CD14-positive monocyte (primary cell): ENCODE results near the gene POFUT2. TPM values are rescaled to one million over a fixed set of nuclear protein-coding genes. Genes with fewer than 3 reads are reported as not detected.

Source experiments
- DNase-seq, 3 donors: peaks; one replicate each; pipeline ENCODE4 v3.0.0-alpha.2; 2011 to 2022
- H2AFZ ChIP-seq: 2 replicates; pipeline ENCODE4 v1.6.0; 2012; ENCODE audit warnings: mild to moderate bottlenecking, low read depth, low read length, inconsistent platforms; ENCODE audit not compliant: insufficient read depth, poor library complexity, severe bottlenecking
- H3K27ac ChIP-seq, 2 donors: 1 replicate in 1 of 2; 2 replicates in 1 of 2; pipeline ENCODE4 v1.5.1; 2012 to 2013; ENCODE audit warnings: low read length in 2 of 2, control low read depth in 1 of 2, inconsistent platforms in 1 of 2, low read depth in 1 of 2, mild to moderate bottlenecking in 1 of 2
- H3K27me3 ChIP-seq, 2 donors: one replicate each; pipeline versions ENCODE4 v1.6.0 to v1.6.1; 2011 to 2013; ENCODE audit warnings: low read length in 2 of 2; ENCODE audit not compliant: control insufficient read depth in 2 of 2, insufficient read depth in 2 of 2
- H3K36me3 ChIP-seq, 2 donors: replicated peaks in 1 of 2; 1 replicate in 1 of 2; 2 replicates in 1 of 2; pipeline versions ENCODE4 v1.5.1 to v1.6.1; 2012 to 2013; ENCODE audit warnings: low read length in 2 of 2, control low read depth in 1 of 2, inconsistent platforms in 1 of 2, mild to moderate bottlenecking in 1 of 2; ENCODE audit not compliant: insufficient read depth in 2 of 2, control insufficient read depth in 1 of 2
- H3K4me1 ChIP-seq, 2 donors: 1 replicate in 1 of 2; 2 replicates in 1 of 2; pipeline versions ENCODE4 v1.5.1 to v1.6.1; 2012 to 2013; ENCODE audit warnings: low read length in 2 of 2, control low read depth in 1 of 2, inconsistent platforms in 1 of 2, mild to moderate bottlenecking in 1 of 2, moderate library complexity in 1 of 2; ENCODE audit not compliant: insufficient read depth in 2 of 2, control insufficient read depth in 1 of 2
- H3K4me2 ChIP-seq: replicated peaks from 2 replicates; pipeline ENCODE3; 2012; ENCODE audit warnings: low read length, moderate library complexity, mild to moderate bottlenecking; ENCODE audit not compliant: poor library complexity, severe bottlenecking; ENCODE audit errors: extremely low read depth
- H3K4me3 ChIP-seq, 3 experiments: fragments of 200-600 bp in 1 of 3; sonication (generic) in 1 of 3; replicated peaks in 1 of 3; 1 replicate in 2 of 3; 2 replicates in 1 of 3; pipeline ENCODE4 v1.5.1; 2011 to 2013; ENCODE audit warnings: low read length in 3 of 3, mild to moderate bottlenecking in 3 of 3, control low read depth in 2 of 3, low read depth in 2 of 3, inconsistent platforms in 1 of 3, moderate library complexity in 1 of 3
- H3K79me2 ChIP-seq: 2 replicates; pipeline ENCODE4 v1.6.0; 2012; ENCODE audit warnings: mild to moderate bottlenecking, control low read depth, inconsistent platforms, low read length, moderate library complexity; ENCODE audit not compliant: insufficient read depth
- H3K9ac ChIP-seq: 2 replicates; pipeline ENCODE4 v1.6.0; 2017; ENCODE audit warnings: low read length, mild to moderate bottlenecking; ENCODE audit not compliant: insufficient read depth, poor library complexity, severe bottlenecking
- H3K9me3 ChIP-seq, 2 donors: replicated peaks in 1 of 2; 1 replicate in 1 of 2; 2 replicates in 1 of 2; pipeline versions ENCODE4 v1.5.1 to v1.6.1; 2012 to 2013; ENCODE audit warnings: low read length in 2 of 2, control low read depth in 1 of 2; ENCODE audit not compliant: control insufficient read depth in 1 of 2, insufficient read depth in 1 of 2
- H4K20me1 ChIP-seq: 2 replicates; pipeline ENCODE4 v1.6.0; 2012; ENCODE audit warnings: mild to moderate bottlenecking, low read length, control low read depth, moderate library complexity; ENCODE audit not compliant: insufficient read depth
- H3K27ac Mint-ChIP-seq, 7 donors: one replicate each; pipeline ENCODE4 v1.8.0; 2020; ENCODE audit warnings: mild to moderate bottlenecking in 7 of 7, mixed read lengths in 7 of 7, moderate library complexity in 6 of 7, inconsistent platforms in 2 of 7
- H3K27me3 Mint-ChIP-seq, 3 donors: one replicate each; pipeline ENCODE4 v1.8.0; 2021 to 2022; ENCODE audit warnings: low read depth in 3 of 3, mild to moderate bottlenecking in 3 of 3, mixed read lengths in 3 of 3, moderate library complexity in 3 of 3, inconsistent platforms in 1 of 3
- H3K36me3 Mint-ChIP-seq, 2 donors: one replicate each; pipeline ENCODE4 v1.8.0; 2020; ENCODE audit warnings: mixed read lengths in 2 of 2, inconsistent platforms in 1 of 2, mild to moderate bottlenecking in 1 of 2
- H3K4me1 Mint-ChIP-seq: one replicate; pipeline ENCODE4 v1.8.0; 2020; ENCODE audit warnings: mild to moderate bottlenecking, mixed read lengths
- H3K4me3 Mint-ChIP-seq, 2 donors: one replicate each; pipeline ENCODE4 v1.8.0; 2020; ENCODE audit warnings: mild to moderate bottlenecking in 2 of 2, mixed read lengths in 2 of 2, moderate library complexity in 1 of 2
- H3K9me3 Mint-ChIP-seq, 7 donors: one replicate each; pipeline ENCODE4 v1.8.0; 2020 to 2022; ENCODE audit warnings: mixed read lengths in 7 of 7, mild to moderate bottlenecking in 6 of 7, moderate library complexity in 6 of 7, inconsistent platforms in 2 of 7
- WGBS: methylation state at CpG from one replicate; pipeline ENCODE4 v1.1.5; 2013; ENCODE audit warnings: missing lambda C conversion rate; ENCODE audit not compliant: insufficient coverage; 5-methylcytosine and 5-hydroxymethylcytosine counted together
- intact Hi-C, 2 donors: fragments of 100-400 bp; cut with micrococcal nuclease; formaldehyde crosslinking; loops; one replicate each; pipeline versions ENCODE4 v1.15.0 to v1.15.1; 2023
- polyA plus RNA-seq, 3 donors: library from polyadenylated mRNA; depleted of rRNA in 1 of 3; unstranded in 2 of 3; stranded (reverse) in 1 of 3; fragments of 300-500 nt in 2 of 3; fragments of >200 nt in 1 of 3; fragmentation: Illumina TruSeq in 2 of 3; gene quantifications; 1 replicate in 2 of 3; 2 replicates in 1 of 3; pipeline ENCODE4 v1.2.3, GENCODE V29; 2012 to 2021
- TF ChIP-seq, protein P1 (sequence below): fragments of 200-600 bp; IDR thresholded peaks from one replicate; pipeline ENCODE4 v1.8.0; 2022; ENCODE audit warnings: antibody characterized with exemption, mild to moderate bottlenecking

The POFUT2 gene
- polyA plus RNA-seq, 3 donors: 1.8 to 21.3 (median 2.8) TPM

DNA sequence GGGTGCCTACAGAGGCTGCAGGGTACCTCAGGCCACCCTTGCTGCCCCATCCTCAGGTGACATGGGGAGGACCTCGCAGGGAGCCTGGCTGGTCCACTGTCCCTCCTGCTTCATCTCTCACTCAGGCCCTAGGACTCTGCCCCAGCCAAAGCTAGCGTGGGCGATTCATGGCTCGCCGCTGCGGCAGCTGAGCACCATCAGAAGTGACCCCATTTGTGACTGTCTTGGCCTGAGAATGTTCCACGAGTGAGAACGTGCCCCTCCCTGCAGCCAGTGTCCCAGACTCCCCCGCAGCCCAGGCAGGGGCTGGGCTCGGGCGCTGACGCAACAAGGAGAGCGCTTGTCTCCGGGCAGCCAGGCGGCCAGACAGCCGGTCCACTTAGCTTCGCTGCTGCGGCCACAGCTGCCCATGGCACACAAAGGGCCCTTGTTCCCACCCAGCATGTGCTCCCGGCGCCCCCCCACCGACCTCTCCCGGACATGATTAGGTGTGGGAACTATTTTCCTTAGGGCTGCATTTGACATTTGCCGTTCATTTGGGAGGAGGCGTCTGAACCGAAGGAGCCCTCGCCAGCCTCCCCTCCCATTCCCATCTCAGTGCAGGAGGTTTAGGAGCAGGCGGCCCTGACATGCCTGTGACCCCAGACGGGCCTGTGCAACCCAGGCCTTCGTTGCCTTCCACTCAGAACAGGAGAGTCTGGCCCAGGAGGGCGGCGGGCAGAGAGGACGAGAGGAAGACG, 19.3 kb upstream of the POFUT2 start:
- H3K27ac ChIP-seq: no peak overlapping the region
- H3K36me3 Mint-ChIP-seq: no peaks in the 10 kb centered on the region
- peaks cover 6 to 9% (median 8%) of the 10 kb centered on the region in 3 donors for H3K27me3 Mint-ChIP-seq
- H3K4me3 Mint-ChIP-seq: no peak overlapping the region
- H2AFZ ChIP-seq: no peak overlapping the region
- intact Hi-C loops: no loop called here
- DNase-seq: no peak
- H4K20me1 ChIP-seq: no peaks in the 10 kb centered on the region
- H3K79me2 ChIP-seq: no peaks in the 10 kb centered on the region
- TF ChIP-seq, protein P1, sequence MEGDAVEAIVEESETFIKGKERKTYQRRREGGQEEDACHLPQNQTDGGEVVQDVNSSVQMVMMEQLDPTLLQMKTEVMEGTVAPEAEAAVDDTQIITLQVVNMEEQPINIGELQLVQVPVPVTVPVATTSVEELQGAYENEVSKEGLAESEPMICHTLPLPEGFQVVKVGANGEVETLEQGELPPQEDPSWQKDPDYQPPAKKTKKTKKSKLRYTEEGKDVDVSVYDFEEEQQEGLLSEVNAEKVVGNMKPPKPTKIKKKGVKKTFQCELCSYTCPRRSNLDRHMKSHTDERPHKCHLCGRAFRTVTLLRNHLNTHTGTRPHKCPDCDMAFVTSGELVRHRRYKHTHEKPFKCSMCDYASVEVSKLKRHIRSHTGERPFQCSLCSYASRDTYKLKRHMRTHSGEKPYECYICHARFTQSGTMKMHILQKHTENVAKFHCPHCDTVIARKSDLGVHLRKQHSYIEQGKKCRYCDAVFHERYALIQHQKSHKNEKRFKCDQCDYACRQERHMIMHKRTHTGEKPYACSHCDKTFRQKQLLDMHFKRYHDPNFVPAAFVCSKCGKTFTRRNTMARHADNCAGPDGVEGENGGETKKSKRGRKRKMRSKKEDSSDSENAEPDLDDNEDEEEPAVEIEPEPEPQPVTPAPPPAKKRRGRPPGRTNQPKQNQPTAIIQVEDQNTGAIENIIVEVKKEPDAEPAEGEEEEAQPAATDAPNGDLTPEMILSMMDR: no peak
- peaks cover 6 to 10% of the 10 kb centered on the region in 2 donors for H3K4me1 ChIP-seq
- peak overlapping the region in 1 of 7 donors; percentile 24 for H3K27ac Mint-ChIP-seq
- WGBS: 73% methylated on average over 23 of the region's 33 CpGs
- no peaks in the 10 kb centered on the region for H3K27me3 ChIP-seq
- no peak overlapping the region for H3K4me3 ChIP-seq
- H3K4me1 Mint-ChIP-seq: peaks cover 17% of the 10 kb centered on the region
- no peak overlapping the region for H3K9ac ChIP-seq
- peaks cover 0 to 6% (median 0%) of the 10 kb centered on the region in 7 donors for H3K9me3 Mint-ChIP-seq
- no peaks in the 10 kb centered on the region for H3K36me3 ChIP-seq
- H3K9me3 ChIP-seq: no peaks in the 10 kb centered on the region
- H3K4me2 ChIP-seq: no peak overlapping the region

DNA sequence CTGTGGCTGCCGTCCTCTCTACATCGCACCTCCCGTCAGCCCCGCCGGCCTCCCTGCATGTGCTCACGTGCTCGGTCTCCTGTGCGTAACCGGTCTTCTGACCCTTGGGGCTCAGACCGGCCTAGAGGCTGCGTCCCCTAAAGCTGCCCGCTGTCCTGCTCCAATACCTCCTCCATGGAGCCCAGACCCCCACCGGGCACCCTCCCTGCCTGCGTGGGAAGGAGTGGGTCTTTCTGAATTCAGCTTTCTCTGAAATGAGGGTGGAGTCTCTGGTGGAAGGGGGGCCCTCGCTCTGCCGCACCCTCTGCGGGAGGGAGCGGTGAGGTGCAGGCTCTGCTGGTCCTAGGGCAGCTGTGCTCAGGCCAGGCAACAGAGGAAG, 18.7 kb upstream of the POFUT2 start:
- WGBS: 93% methylated on average over 10 of the region's 18 CpGs
- H4K20me1 ChIP-seq: no peaks in the 10 kb centered on the region
- H3K36me3 ChIP-seq: no peaks in the 10 kb centered on the region
- H3K36me3 Mint-ChIP-seq: no peaks in the 10 kb centered on the region
- no peak overlapping the region for H3K4me2 ChIP-seq
- peaks cover 0 to 2% (median 0%) of the 10 kb centered on the region in 7 donors for H3K9me3 Mint-ChIP-seq
- H3K4me3 Mint-ChIP-seq: no peak overlapping the region
- H3K79me2 ChIP-seq: no peaks in the 10 kb centered on the region
- H3K27me3 ChIP-seq: no peaks in the 10 kb centered on the region
- peaks cover 17% of the 10 kb centered on the region for H3K4me1 Mint-ChIP-seq
- peaks cover 6 to 10% of the 10 kb centered on the region in 2 donors for H3K4me1 ChIP-seq
- H3K4me3 ChIP-seq: no peak overlapping the region
- H3K9me3 ChIP-seq: no peaks in the 10 kb centered on the region
- no peak for DNase-seq
- intact Hi-C loops: no loop called here
- no peak overlapping the region for H3K27ac ChIP-seq
- H3K9ac ChIP-seq: no peak overlapping the region
- H3K27ac Mint-ChIP-seq: no peak overlapping the region
- TF ChIP-seq, protein P1: no peak
- H2AFZ ChIP-seq: no peak overlapping the region
- H3K27me3 Mint-ChIP-seq: peaks cover 6 to 8% (median 6%) of the 10 kb centered on the region in 3 donors
